Gastroesophageal sphincter (tissue), 4 donors: ENCODE results near the gene TESK2. TPM values are rescaled to one million over a fixed set of nuclear protein-coding genes. Genes with fewer than 3 reads are reported as not detected.

Experiments
- ATAC-seq: fragments of 150-250 bp; one replicate; pipeline ENCODE4 v1.9.1; 2016; ENCODE audit warnings: mild to moderate bottlenecking, moderate library complexity
- H3K27ac ChIP-seq, 4 donors: fragments of 200-600 bp; sonication (generic) in 3 of 4; 1 replicate in 3 of 4; 2 replicates in 1 of 4; pipeline ENCODE4 v1.5.1; 2016 to 2019
- H3K27me3 ChIP-seq: fragments of 200-600 bp; sonication (generic); one replicate; pipeline ENCODE4 v1.5.1; 2019
- H3K36me3 ChIP-seq, 2 donors: fragments of 200-600 bp; sonication (generic); one replicate each; pipeline ENCODE4 v1.5.1; 2019; ENCODE audit warnings: control low read depth in 1 of 2
- H3K4me1 ChIP-seq, 3 donors: fragments of 200-600 bp; sonication (generic); 1 replicate in 2 of 3; 2 replicates in 1 of 3; pipeline ENCODE4 v1.5.1; 2016 to 2019; ENCODE audit warnings: control low read depth in 2 of 3
- H3K4me3 ChIP-seq, 2 donors: fragments of 200-600 bp; sonication (generic); one replicate each; pipeline ENCODE4 v1.5.1; 2019; ENCODE audit warnings: mild to moderate bottlenecking in 1 of 2, moderate library complexity in 1 of 2
- H3K9me3 ChIP-seq, 3 donors: fragments of 200-600 bp; sonication (generic); one replicate each; pipeline ENCODE4 v1.5.1; 2017 to 2019; ENCODE audit warnings: control low read depth in 2 of 3
- EP300 ChIP-seq: sonication (generic); formaldehyde crosslinking; IDR thresholded peaks from one replicate; pipeline ENCODE4 v1.6.1; 2017; ENCODE audit warnings: antibody characterized with exemption, mild to moderate bottlenecking
- POLR2A ChIP-seq, 2 donors: fragments of 450-650 bp; IDR thresholded peaks; one replicate each; pipeline ENCODE4 v1.6.1; 2017; ENCODE audit warnings: antibody characterized with exemption in 2 of 2, mild to moderate bottlenecking in 2 of 2, moderate library complexity in 1 of 2
- POLR2AphosphoS5 ChIP-seq: sonication (generic); formaldehyde crosslinking; IDR thresholded peaks from one replicate; pipeline ENCODE4 v1.6.1; 2017; ENCODE audit warnings: antibody characterized with exemption
- WGBS, 2 donors: methylation state at CpG; one replicate each; pipeline ENCODE4 v1.1.5; 2018; ENCODE audit warnings: low coverage in 1 of 2; 5-methylcytosine and 5-hydroxymethylcytosine counted together
- total RNA-seq, 4 donors: library from RNA; depleted of rRNA; stranded (reverse); fragments of >200 nt; gene quantifications; one replicate each; pipeline ENCODE4 v1.1.0, GENCODE V29; 2016
- TF ChIP-seq, protein P1 (sequence below), 4 experiments: fragments of 200-600 bp in 2 of 4; fragments of 450-650 bp in 2 of 4; sonication (generic) in 1 of 4; IDR thresholded peaks; one replicate each; pipeline ENCODE4 v1.5.1; 2017 to 2019; ENCODE audit warnings: antibody characterized with exemption in 4 of 4, mild to moderate bottlenecking in 2 of 4, moderate library complexity in 2 of 4

The TESK2 gene
- total RNA-seq, 4 donors from 2014 or later, result 3.9 to 8.6 (median 4.8) TPM

DNA sequence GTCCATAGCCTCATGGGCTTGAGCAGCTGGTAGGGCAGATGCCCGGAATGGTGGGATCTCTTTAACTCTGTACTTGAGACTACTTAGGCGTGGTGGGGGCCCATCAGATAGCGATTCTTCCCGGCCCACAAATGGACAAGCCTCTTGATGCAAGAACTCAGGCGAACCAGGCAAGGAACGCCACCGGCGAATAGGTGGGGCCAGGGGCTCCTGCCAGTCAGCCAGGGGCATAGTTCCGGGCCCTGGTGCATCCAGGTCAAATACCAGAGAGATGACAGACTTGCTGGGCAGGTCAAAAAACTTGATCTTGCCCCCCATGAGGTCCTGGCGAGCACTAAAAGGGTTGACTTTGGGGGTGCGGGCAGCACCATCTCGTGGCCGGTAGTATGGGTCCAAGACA, 145.9 kb downstream of the TESK2 start:
- WGBS, 2 donors, result 96% methylated on average over 4 of the region's 13 CpGs; no CpG with 5 or more reads in 1 of the 2 donors
- Histone ChIP-seq H3K27me3 (no peaks in the 10 kb centered on the region), H3K27ac (no peak overlapping the region), H3K9me3 (no peaks in the 10 kb centered on the region), H3K4me3 (no peak overlapping the region), H3K4me1 (peaks cover 15 to 53% (median 27%) of the 10 kb centered on the region in 3 donors), H3K36me3 (peaks cover 0 to 52% of the 10 kb centered on the region in 2 donors)
- ATAC-seq, result no peak
- TF ChIP-seq, protein P1, sequence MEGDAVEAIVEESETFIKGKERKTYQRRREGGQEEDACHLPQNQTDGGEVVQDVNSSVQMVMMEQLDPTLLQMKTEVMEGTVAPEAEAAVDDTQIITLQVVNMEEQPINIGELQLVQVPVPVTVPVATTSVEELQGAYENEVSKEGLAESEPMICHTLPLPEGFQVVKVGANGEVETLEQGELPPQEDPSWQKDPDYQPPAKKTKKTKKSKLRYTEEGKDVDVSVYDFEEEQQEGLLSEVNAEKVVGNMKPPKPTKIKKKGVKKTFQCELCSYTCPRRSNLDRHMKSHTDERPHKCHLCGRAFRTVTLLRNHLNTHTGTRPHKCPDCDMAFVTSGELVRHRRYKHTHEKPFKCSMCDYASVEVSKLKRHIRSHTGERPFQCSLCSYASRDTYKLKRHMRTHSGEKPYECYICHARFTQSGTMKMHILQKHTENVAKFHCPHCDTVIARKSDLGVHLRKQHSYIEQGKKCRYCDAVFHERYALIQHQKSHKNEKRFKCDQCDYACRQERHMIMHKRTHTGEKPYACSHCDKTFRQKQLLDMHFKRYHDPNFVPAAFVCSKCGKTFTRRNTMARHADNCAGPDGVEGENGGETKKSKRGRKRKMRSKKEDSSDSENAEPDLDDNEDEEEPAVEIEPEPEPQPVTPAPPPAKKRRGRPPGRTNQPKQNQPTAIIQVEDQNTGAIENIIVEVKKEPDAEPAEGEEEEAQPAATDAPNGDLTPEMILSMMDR (IDR thresholded peaks at IDR 0.05), result no peak
- no peak for TF ChIP-seq POLR2AphosphoS5
- no peak for TF ChIP-seq EP300
- no peak for TF ChIP-seq POLR2A (IDR thresholded peaks at IDR 0.05)

DNA sequence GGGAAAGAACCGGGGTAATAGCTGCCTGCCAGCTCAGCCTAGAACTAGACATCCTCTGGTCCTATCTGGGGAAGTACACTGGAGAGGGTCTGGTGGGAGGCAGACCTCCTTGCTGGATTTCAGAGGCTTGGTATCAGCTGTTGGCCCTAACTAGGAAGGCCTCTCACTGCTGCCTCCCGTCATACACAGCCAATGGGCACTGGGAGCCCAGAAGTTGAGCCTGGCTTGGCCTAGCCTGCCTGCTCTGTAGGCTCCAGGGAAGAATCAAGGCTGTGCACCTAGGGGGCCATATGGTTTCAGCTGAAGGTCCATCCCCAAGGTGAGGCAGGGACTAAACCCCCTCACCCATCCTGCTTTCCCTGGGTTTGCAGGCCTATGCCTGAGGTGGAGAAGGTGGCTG, 146.5 kb downstream of the TESK2 start:
- no peak for ATAC-seq
- TF ChIP-seq EP300 (no peak), POLR2AphosphoS5 (no peak), POLR2A (IDR thresholded peaks at IDR 0.05) (no peak)
- TF ChIP-seq, protein P1 (IDR thresholded peaks at IDR 0.05), result no peak
- H3K4me3 ChIP-seq, result no peak overlapping the region

DNA sequence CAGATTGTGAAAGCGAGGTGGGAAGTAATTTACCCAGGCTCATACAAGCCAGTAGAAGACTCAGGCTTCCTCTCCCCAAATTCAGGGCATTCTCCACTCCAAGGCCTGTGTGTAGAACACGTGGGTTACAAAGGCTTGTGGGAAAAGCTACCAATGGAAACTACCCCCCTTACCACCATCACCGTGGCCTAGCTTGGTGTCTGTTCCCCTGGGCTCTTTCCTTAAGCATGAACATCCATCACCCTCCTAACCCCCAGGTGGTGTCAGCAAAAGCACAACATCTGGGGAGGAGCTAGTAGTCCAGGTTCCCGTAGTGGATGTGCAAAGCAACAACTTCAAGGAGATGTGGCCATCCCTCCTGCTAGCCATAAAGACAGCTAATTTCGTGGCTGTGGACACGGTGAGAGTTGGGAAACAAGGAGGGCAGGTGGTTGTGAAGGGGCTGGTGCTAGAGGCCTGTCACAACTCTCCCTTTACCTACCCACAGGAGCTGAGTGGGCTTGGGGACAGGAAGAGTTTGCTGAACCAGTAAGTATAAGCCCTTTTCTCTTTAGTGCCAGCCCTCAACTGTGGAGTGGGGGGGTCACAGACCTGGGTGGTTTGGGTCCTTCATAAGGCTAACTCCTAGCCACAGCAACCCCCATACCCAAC, 150.0 kb downstream of the TESK2 start:
- no peak for TF ChIP-seq POLR2A (IDR thresholded peaks at IDR 0.05)
- TF ChIP-seq EP300, result no peak
- TF ChIP-seq POLR2AphosphoS5, result no peak
- TF ChIP-seq, protein P1 (IDR thresholded peaks at IDR 0.05), result no peak
- ATAC-seq, result no peak
- Histone ChIP-seq H3K27ac (peak overlapping the region; percentile 92 to 99 (median 98)), H3K4me1 (peaks cover 0 to 38% (median 9%) of the 10 kb centered on the region in 3 donors), H3K27me3 (no peaks in the 10 kb centered on the region), H3K9me3 (no peaks in the 10 kb centered on the region), H3K4me3 (peak overlapping the region; percentile 70 to 87), H3K36me3 (peaks cover 0 to 44% of the 10 kb centered on the region in 2 donors)
- WGBS, 2 donors, result 7 to 80% methylated on average over 2 to 4 of the region's 6 CpGs

More for the DNA sequence above, 146.5 kb downstream of the TESK2 start:
- Histone ChIP-seq H3K27me3 (no peaks in the 10 kb centered on the region), H3K36me3 (peaks cover 0 to 52% of the 10 kb centered on the region in 2 donors), H3K27ac (no peak overlapping the region), H3K4me1 (peaks cover 15 to 48% (median 27%) of the 10 kb centered on the region in 3 donors), H3K9me3 (no peaks in the 10 kb centered on the region)
- WGBS, 2 donors, result 100% methylated on average over 1 of the region's 2 CpGs; no CpG with 5 or more reads in 1 of the 2 donors

DNA sequence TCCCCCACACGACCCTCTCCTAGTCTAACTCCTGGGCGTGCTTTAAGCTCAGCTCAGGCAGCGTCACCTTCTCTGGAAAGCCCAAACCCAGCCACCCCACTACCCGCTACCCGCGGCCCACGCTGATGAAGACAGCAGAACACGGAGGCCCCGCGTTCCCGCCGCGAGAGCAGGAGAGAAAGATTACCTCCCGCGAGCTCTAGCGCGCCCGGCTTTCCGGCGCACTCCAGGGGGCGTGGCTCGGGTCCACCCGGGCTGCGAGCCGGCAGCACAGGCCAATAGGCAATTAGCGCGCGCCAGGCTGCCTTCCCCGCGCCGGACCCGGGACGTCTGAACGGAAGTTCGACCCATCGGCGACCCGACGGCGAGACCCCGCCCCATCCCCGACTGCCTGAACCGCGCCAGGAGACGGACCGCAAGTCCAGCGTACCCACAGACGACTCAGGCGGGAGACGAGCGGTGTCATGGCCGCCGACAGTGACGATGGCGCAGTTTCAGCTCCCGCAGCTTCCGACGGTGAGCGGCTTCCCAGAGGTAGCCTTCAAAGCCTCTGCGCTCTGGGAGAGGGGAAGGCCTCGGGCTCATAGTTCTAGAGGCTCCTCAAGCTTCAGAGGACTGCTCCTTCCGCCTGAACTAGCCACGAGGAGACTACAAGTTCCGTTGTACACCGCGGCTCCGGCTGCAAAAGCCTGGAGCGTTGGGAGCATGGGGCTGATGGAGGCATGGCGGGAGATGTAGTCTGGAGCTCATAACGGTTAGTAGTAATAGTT, 151.0 kb downstream of the TESK2 start, which contains the start of the genes MUTYH and TOE1:
MUTYH (minus strand) TSS at position 652 of the 770 bp plus-strand sequence. CDS start 5,935 bp downstream, outside the sequence.
TOE1 (plus strand) TSS at position 382 of the 770 bp plus-strand sequence; CDS start at position 465, 83 bp downstream.
- TF ChIP-seq POLR2A (IDR thresholded peaks at IDR 0.05), result peak; percentile 56 to 61
- no peak for TF ChIP-seq EP300
- peak; percentile 70 for TF ChIP-seq POLR2AphosphoS5
- TF ChIP-seq, protein P1 (IDR thresholded peaks at IDR 0.05), result peak in 3 of 4 experiments; percentile 2 to 34 (median 3)
- Histone ChIP-seq H3K36me3 (peaks cover 0 to 34% of the 10 kb centered on the region in 2 donors), H3K27me3 (no peaks in the 10 kb centered on the region), H3K9me3 (no peaks in the 10 kb centered on the region), H3K27ac (peak within 1 kb of the TSS; percentile 92 to 99 (median 98)), H3K4me3 (peak within 1 kb of the TSS; percentile 70 to 87), H3K4me1 (peaks cover 0 to 38% (median 9%) of the 10 kb centered on the region in 3 donors)
- ATAC-seq, result peak; percentile 93
- WGBS, 2 donors, result 10% methylated on average over 3 of the region's 70 CpGs; no CpG with 5 or more reads in 1 of the 2 donors
